DMS153 (cell line): ENCODE data around the gene RPL27.
A peak's percentile ranks its signal among the peaks of the same experiment; 100 is the strongest.

Experiments used
- DNase-seq: peaks from one replicate; lab custom pipeline; 2025; lab: John Stamatoyannopoulos, UW

Gene RPL27

GRCh38 chr17:43020789-43021740 lies 22.8 kb downstream of the RPL27 start:
- no peak for DNase-seq

- DNase-seq = peak; percentile 37
These were observed 23.7 kb downstream of the RPL27 start, which contains the start of gene VAT1 for GRCh38 chr17:43021741-43022512. TSS of gene VAT1 (minus strand) at chr17:43022385. CDS start at chr17:43022322, 63 bp downstream.

- DNase-seq = peak; percentile 90
These were observed 26.4 kb downstream of the RPL27 start, which contains the start of gene RND2 for GRCh38 chr17:43024407-43025289. TSS of gene RND2 (plus strand) at chr17:43025231. CDS start at chr17:43025348, 117 bp downstream.

- DNase-seq = no peak
These were observed 27.1 kb downstream of the RPL27 start for GRCh38 chr17:43025290-43025657.

- DNase-seq = no peak
These were observed 27.7 kb downstream of the RPL27 start for GRCh38 chr17:43025766-43026537.

GRCh38 chr17:43026595-43026994 lies 28.4 kb downstream of the RPL27 start:
- no peak for DNase-seq

- DNase-seq = no peak
These were observed 29.1 kb downstream of the RPL27 start for GRCh38 chr17:43027091-43028032.

- DNase-seq = no peak
These were observed 30.1 kb downstream of the RPL27 start for GRCh38 chr17:43028221-43028861.

- no peak for DNase-seq
These were observed 32.0 kb downstream of the RPL27 start for GRCh38 chr17:43030137-43030767.

- no peak for DNase-seq
These were observed 33.4 kb downstream of the RPL27 start for GRCh38 chr17:43031666-43032065.

- DNase-seq = no peak
These were observed 36.0 kb downstream of the RPL27 start for GRCh38 chr17:43033948-43034881.

GRCh38 chr17:43034894-43035293 lies 36.7 kb downstream of the RPL27 start:
- no peak for DNase-seq

- DNase-seq = no peak
These were observed 41.4 kb downstream of the RPL27 start for GRCh38 chr17:43039646-43040045.

- DNase-seq = no peak
These were observed 42.4 kb downstream of the RPL27 start for GRCh38 chr17:43040655-43041054.

GRCh38 chr17:43042025-43042628 lies 43.9 kb downstream of the RPL27 start:
- no peak for DNase-seq

GRCh38 chr17:43043307-43043706 lies 45.1 kb downstream of the RPL27 start:
- no peak for DNase-seq

GRCh38 chr17:43044024-43044423 lies 45.8 kb downstream of the RPL27 start:
- no peak for DNase-seq
